NT2/D1 (cell line): Measurements from ENCODE around the gene IFNB1.

Experiments
- SUZ12 ChIP-seq: IDR thresholded peaks from 2 replicates; pipeline ENCODE4 v1.6.1; 2011; ENCODE audit not compliant: insufficient read length, insufficient read depth; ENCODE audit errors: extremely low read depth
- YY1 ChIP-seq: IDR thresholded peaks from 2 replicates; pipeline ENCODE4 v1.6.1; 2011; ENCODE audit not compliant: insufficient read length, insufficient read depth
- ZNF274 ChIP-seq: IDR thresholded peaks from 2 replicates; pipeline ENCODE4 v1.6.1; 2011; ENCODE audit warnings: mild to moderate bottlenecking, low read depth, low read length

GRCh38 chr9:21086538-21086937 is 8.8 kb upstream of the IFNB1 start:
- no peak for TF ChIP-seq YY1
- no peak for TF ChIP-seq SUZ12
- TF ChIP-seq ZNF274, result no peak
